Measurements from ENCODE around the gene GPR84.
"Not testable (repeated sequence)": the region's sequence is repeated elsewhere in the genome, so short reads cannot be mapped to it uniquely, and the experiment has no call there.

The GPR84 gene

GRCh38 chr12:54331461-54331860 is 32.8 kb downstream of the GPR84 start:
- TF ChIP-seq CTCF (IDR thresholded peaks at IDR 0.05): no peak
- DNase-seq (ENCODE audit: low spot score): no peak
- Histone ChIP-seq H3K27ac (no peak overlapping the region), H3K4me3 (no peak overlapping the region)

GRCh38 chr12:54330442-54330841 is 33.8 kb downstream of the GPR84 start:
- TF ChIP-seq CTCF (IDR thresholded peaks at IDR 0.05): no peak
- DNase-seq (ENCODE audit: low spot score): no peak
- Histone ChIP-seq H3K4me3 (no peak overlapping the region), H3K27ac (no peak overlapping the region)

- Histone ChIP-seq H3K4me3 (no peak overlapping the region), H3K27ac (no peak overlapping the region)
- no peak for TF ChIP-seq CTCF (IDR thresholded peaks at IDR 0.05)
- no peak for DNase-seq (ENCODE audit: low spot score)
Measured at GRCh38 chr12:54329759-54330158, 34.5 kb downstream of the GPR84 start.

- no peak for TF ChIP-seq CTCF (IDR thresholded peaks at IDR 0.05)
- no peak overlapping the region for H3K27ac ChIP-seq
Measured at GRCh38 chr12:54328595-54329337, 35.5 kb downstream of the GPR84 start.

GRCh38 chr12:54325442-54326109 is 38.7 kb downstream of the GPR84 start:
- H3K4me3 ChIP-seq: peak overlapping the region; percentile 91
- H3K27ac ChIP-seq: peak overlapping the region; percentile 70 to 88
- DNase-seq (ENCODE audit: low spot score): not testable (repeated sequence)

More at GRCh38 chr12:54328595-54329337, 35.5 kb downstream of the GPR84 start:
- no peak for DNase-seq (ENCODE audit: low spot score)
- H3K4me3 ChIP-seq: no peak overlapping the region

GRCh38 chr12:54324617-54325441 is 39.5 kb downstream of the GPR84 start, which contains the start of gene COPZ1:
Gene COPZ1 (plus strand): TSS chr12:54325131. CDS start chr12:54325164, 33 bp downstream.
- DNase-seq (ENCODE audit: low spot score): peak; percentile 97
- TF ChIP-seq CTCF (IDR thresholded peaks at IDR 0.05): peak; percentile 39
- Histone ChIP-seq H3K27ac (peak within 1 kb of the TSS; percentile 70 to 88), H3K4me3 (peak within 1 kb of the TSS; percentile 91)

GRCh38 chr12:54321363-54321762 is 42.9 kb downstream of the GPR84 start:
- Histone ChIP-seq H3K27ac (no peak overlapping the region), H3K4me3 (no peak overlapping the region)
- no peak for DNase-seq (ENCODE audit: low spot score)
- no peak for TF ChIP-seq CTCF (IDR thresholded peaks at IDR 0.05)
